ENCODE measurements around the gene IL37. TPM values are rescaled to one million over a fixed set of nuclear protein-coding genes. Genes with fewer than 3 reads are reported as not detected.

IL37 gene
- not detected for total RNA-seq

GRCh38 chr2:112910865-112911264 lies at the start of gene IL37:
TSS of gene IL37 (plus strand) at chr2:112911165. CDS start at chr2:112913013, 1,848 bp downstream.
- peaks cover 9% of the 10 kb centered on the region for H3K4me1 Mint-ChIP-seq (ENCODE audit: low read depth)
- CTCF ChIA-PET = no interaction called here
- no peaks in the 10 kb centered on the region for H3K9me3 Mint-ChIP-seq
- H3K27ac Mint-ChIP-seq = no peak within 1 kb of the TSS
- DNase-seq = no peak
- no peak within 1 kb of the TSS for H3K4me3 Mint-ChIP-seq
- intact Hi-C loops (cut with micrococcal nuclease) = no loop called here
- H3K36me3 Mint-ChIP-seq (ENCODE audit: low read depth) = no peaks in the 10 kb centered on the region
- H3K27me3 Mint-ChIP-seq (ENCODE audit: low read depth) = no peaks in the 10 kb centered on the region

- Mint-ChIP-seq H3K4me1 (ENCODE audit: low read depth) (no peaks in the 10 kb centered on the region), H3K27me3 (ENCODE audit: low read depth) (peaks cover 2% of the 10 kb centered on the region), H3K36me3 (ENCODE audit: low read depth) (no peaks in the 10 kb centered on the region), H3K9me3 (peaks cover 11% of the 10 kb centered on the region), H3K4me3 (no peak overlapping the region), H3K27ac (no peak overlapping the region)
- DNase-seq = no peak
- CTCF ChIA-PET = no interaction called here
- intact Hi-C loops (cut with micrococcal nuclease) = no loop called here
Observed at GRCh38 chr2:112864072-112864471, 46.9 kb upstream of the IL37 start.

- peaks cover 11% of the 10 kb centered on the region for H3K27me3 Mint-ChIP-seq (ENCODE audit: low read depth)
- H3K36me3 Mint-ChIP-seq (ENCODE audit: low read depth) = no peaks in the 10 kb centered on the region
- no peaks in the 10 kb centered on the region for H3K4me1 Mint-ChIP-seq (ENCODE audit: low read depth)
- CTCF ChIA-PET = no interaction called here
- H3K27ac Mint-ChIP-seq = no peak overlapping the region
- no peak overlapping the region for H3K4me3 Mint-ChIP-seq
- intact Hi-C loops (cut with micrococcal nuclease) = no loop called here
- no peaks in the 10 kb centered on the region for H3K9me3 Mint-ChIP-seq
- no peak for DNase-seq
Observed at GRCh38 chr2:112866128-112866835, 44.7 kb upstream of the IL37 start.

- DNase-seq = no peak
- H3K9me3 Mint-ChIP-seq = no peaks in the 10 kb centered on the region
- H3K27ac Mint-ChIP-seq = no peak overlapping the region
- H3K4me3 Mint-ChIP-seq = no peak overlapping the region
- H3K4me1 Mint-ChIP-seq (ENCODE audit: low read depth) = no peaks in the 10 kb centered on the region
- H3K36me3 Mint-ChIP-seq (ENCODE audit: low read depth) = no peaks in the 10 kb centered on the region
- CTCF ChIA-PET = interaction anchor here (1.3 to 1.9 kb wide), 2 partner anchors 17 to 75 kb away, joined by 3 to 6 read pairs; no protein-coding TSS in a partner anchor
- intact Hi-C loops (cut with micrococcal nuclease) = no loop called here
- peaks cover 11% of the 10 kb centered on the region for H3K27me3 Mint-ChIP-seq (ENCODE audit: low read depth)
Observed at GRCh38 chr2:112867701-112868631, 43.0 kb upstream of the IL37 start.

- CTCF ChIA-PET = no interaction called here
- intact Hi-C loops (cut with micrococcal nuclease) = no loop called here
- H3K36me3 Mint-ChIP-seq (ENCODE audit: low read depth) = no peaks in the 10 kb centered on the region
- H3K4me1 Mint-ChIP-seq (ENCODE audit: low read depth) = no peaks in the 10 kb centered on the region
- no peak overlapping the region for H3K4me3 Mint-ChIP-seq
- no peaks in the 10 kb centered on the region for H3K9me3 Mint-ChIP-seq
- peak; percentile 27 for DNase-seq
- no peak overlapping the region for H3K27ac Mint-ChIP-seq
- peaks cover 11% of the 10 kb centered on the region for H3K27me3 Mint-ChIP-seq (ENCODE audit: low read depth)
Observed at GRCh38 chr2:112869258-112869842, 41.6 kb upstream of the IL37 start.

GRCh38 chr2:112870841-112871835 lies 39.8 kb upstream of the IL37 start:
- CTCF ChIA-PET = interaction anchor here (0.9 to 1.1 kb wide), 2 partner anchors 14 to 19 kb away, joined by 3 to 6 read pairs; no protein-coding TSS in a partner anchor
- H3K4me1 Mint-ChIP-seq (ENCODE audit: low read depth) = no peaks in the 10 kb centered on the region
- no peaks in the 10 kb centered on the region for H3K9me3 Mint-ChIP-seq
- intact Hi-C loops (cut with micrococcal nuclease) = no loop called here
- peaks cover 11% of the 10 kb centered on the region for H3K27me3 Mint-ChIP-seq (ENCODE audit: low read depth)
- no peak overlapping the region for H3K4me3 Mint-ChIP-seq
- no peaks in the 10 kb centered on the region for H3K36me3 Mint-ChIP-seq (ENCODE audit: low read depth)
- H3K27ac Mint-ChIP-seq = no peak overlapping the region
- DNase-seq = no peak

- Mint-ChIP-seq H3K9me3 (no peaks in the 10 kb centered on the region), H3K36me3 (ENCODE audit: low read depth) (no peaks in the 10 kb centered on the region), H3K27me3 (ENCODE audit: low read depth) (no peaks in the 10 kb centered on the region), H3K4me3 (no peak overlapping the region), H3K27ac (no peak overlapping the region), H3K4me1 (ENCODE audit: low read depth) (peaks cover 6% of the 10 kb centered on the region)
- no peak for DNase-seq
- CTCF ChIA-PET = interaction anchor here (2.2 kb wide), 1 partner anchor 9 kb away, joined by 8 read pairs; no protein-coding TSS in a partner anchor
- intact Hi-C loops (cut with micrococcal nuclease) = no loop called here
Observed at GRCh38 chr2:112876257-112876970, 34.6 kb upstream of the IL37 start.

- no peak overlapping the region for H3K4me3 Mint-ChIP-seq
- peaks cover 6% of the 10 kb centered on the region for H3K4me1 Mint-ChIP-seq (ENCODE audit: low read depth)
- intact Hi-C loops (cut with micrococcal nuclease) = no loop called here
- no peaks in the 10 kb centered on the region for H3K9me3 Mint-ChIP-seq
- no peak for DNase-seq
- H3K27me3 Mint-ChIP-seq (ENCODE audit: low read depth) = no peaks in the 10 kb centered on the region
- CTCF ChIA-PET = interaction anchor here (2.2 kb wide), 1 partner anchor 9 kb away, joined by 8 read pairs; no protein-coding TSS in a partner anchor
- no peak overlapping the region for H3K27ac Mint-ChIP-seq
- no peaks in the 10 kb centered on the region for H3K36me3 Mint-ChIP-seq (ENCODE audit: low read depth)
Observed at GRCh38 chr2:112876971-112877361, 34.0 kb upstream of the IL37 start.

- Mint-ChIP-seq H3K9me3 (no peaks in the 10 kb centered on the region), H3K4me3 (no peak overlapping the region), H3K4me1 (ENCODE audit: low read depth) (peaks cover 6% of the 10 kb centered on the region), H3K36me3 (ENCODE audit: low read depth) (no peaks in the 10 kb centered on the region), H3K27me3 (ENCODE audit: low read depth) (no peaks in the 10 kb centered on the region), H3K27ac (no peak overlapping the region)
- intact Hi-C loops (cut with micrococcal nuclease) = no loop called here
- CTCF ChIA-PET = interaction anchor here (0.6 to 2.2 kb wide), 2 partner anchors 8 to 127 kb away, joined by 3 to 8 read pairs; no protein-coding TSS in a partner anchor
- DNase-seq = no peak
Observed at GRCh38 chr2:112877423-112877822, 33.5 kb upstream of the IL37 start.

- no peak for DNase-seq
- CTCF ChIA-PET = interaction anchor here (0.6 to 1.3 kb wide), 2 partner anchors 10 to 145 kb away, joined by 4 to 5 read pairs; no protein-coding TSS in a partner anchor
- H3K9me3 Mint-ChIP-seq = no peaks in the 10 kb centered on the region
- H3K27me3 Mint-ChIP-seq (ENCODE audit: low read depth) = no peaks in the 10 kb centered on the region
- no peaks in the 10 kb centered on the region for H3K36me3 Mint-ChIP-seq (ENCODE audit: low read depth)
- H3K27ac Mint-ChIP-seq = no peak overlapping the region
- H3K4me1 Mint-ChIP-seq (ENCODE audit: low read depth) = peaks cover 8% of the 10 kb centered on the region
- H3K4me3 Mint-ChIP-seq = no peak overlapping the region
- intact Hi-C loops (cut with micrococcal nuclease) = no loop called here
Observed at GRCh38 chr2:112879491-112880041, 31.4 kb upstream of the IL37 start.

- no peaks in the 10 kb centered on the region for H3K27me3 Mint-ChIP-seq (ENCODE audit: low read depth)
- intact Hi-C loops (cut with micrococcal nuclease) = no loop called here
Observed at GRCh38 chr2:112880091-112880531, 30.9 kb upstream of the IL37 start.

More at GRCh38 chr2:112880091-112880531, 30.9 kb upstream of the IL37 start:
- no peak for DNase-seq
- no peak overlapping the region for H3K4me3 Mint-ChIP-seq
- H3K27ac Mint-ChIP-seq = no peak overlapping the region
- no peaks in the 10 kb centered on the region for H3K9me3 Mint-ChIP-seq
- H3K36me3 Mint-ChIP-seq (ENCODE audit: low read depth) = no peaks in the 10 kb centered on the region
- CTCF ChIA-PET = interaction anchor here (0.6 to 0.7 kb wide), 2 partner anchors 117 to 146 kb away, joined by 4 read pairs; no protein-coding TSS in a partner anchor
- peaks cover 13% of the 10 kb centered on the region for H3K4me1 Mint-ChIP-seq (ENCODE audit: low read depth)
